Esophagus muscularis mucosa (tissue), 4 donors: ENCODE results near the gene UPB1. TPM values are rescaled to one million over a fixed set of nuclear protein-coding genes. Genes with fewer than 3 reads are reported as not detected.
A peak's percentile ranks its signal among the peaks of the same experiment; 100 is the strongest.
"Not testable (repeated sequence)": the region's sequence is repeated elsewhere in the genome, so short reads cannot be mapped to it uniquely, and the experiment has no call there.

Experiments
- DNase-seq: peaks from one replicate; pipeline ENCODE4 v3.0.0-alpha.2; 2017; ENCODE audit errors: extremely low spot score
- H3K27ac ChIP-seq, 4 donors: fragments of 200-600 bp; sonication (generic); replicated peaks in 1 of 4; 1 replicate in 3 of 4; 2 replicates in 1 of 4; pipeline ENCODE4 v1.5.1; 2016 to 2019; ENCODE audit warnings: mild to moderate bottlenecking in 1 of 4
- H3K27me3 ChIP-seq, 4 donors: fragments of 200-600 bp; sonication (generic); one replicate each; pipeline versions ENCODE4 v1.5.1 to v1.6.0; 2016 to 2019
- H3K36me3 ChIP-seq, 4 donors: fragments of 200-600 bp; sonication (generic); one replicate each; pipeline ENCODE4 v1.5.1; 2016 to 2019
- H3K4me1 ChIP-seq, 4 donors: fragments of 200-600 bp; sonication (generic); one replicate each; pipeline ENCODE4 v1.5.1; 2016 to 2019
- H3K4me3 ChIP-seq, 4 donors: fragments of 200-600 bp; sonication (generic); 1 replicate in 2 of 4; 2 replicates in 2 of 4; pipeline ENCODE4 v1.5.1; 2016 to 2019; ENCODE audit warnings: mild to moderate bottlenecking in 4 of 4, moderate library complexity in 1 of 4
- H3K9me3 ChIP-seq, 4 donors: fragments of 200-600 bp; sonication (generic); 1 replicate in 3 of 4; 2 replicates in 1 of 4; pipeline ENCODE4 v1.5.1; 2016 to 2019
- CTCF ChIP-seq, 3 experiments: fragments of 200-600 bp in 2 of 3; fragments of 450-650 bp in 1 of 3; sonication (generic) in 2 of 3; IDR thresholded peaks; one replicate each; pipeline ENCODE4 v1.5.1; 2017 to 2019; ENCODE audit warnings: antibody characterized with exemption in 3 of 3, mild to moderate bottlenecking in 2 of 3, moderate library complexity in 1 of 3
- EP300 ChIP-seq: sonication (generic); formaldehyde crosslinking; IDR thresholded peaks from one replicate; pipeline ENCODE4 v1.6.1; 2017; ENCODE audit warnings: antibody characterized with exemption
- POLR2A ChIP-seq: fragments of 450-650 bp; IDR thresholded peaks from one replicate; pipeline ENCODE4 v1.6.1; 2017; ENCODE audit warnings: antibody characterized with exemption, moderate library complexity, mild to moderate bottlenecking, low read depth
- POLR2AphosphoS5 ChIP-seq, 2 donors: sonication (generic); formaldehyde crosslinking; IDR thresholded peaks; one replicate each; pipeline ENCODE4 v1.6.1; 2017; ENCODE audit warnings: antibody characterized with exemption in 2 of 2
- WGBS: methylation state at CpG from one replicate; pipeline ENCODE4 v1.1.5; 2018; 5-methylcytosine and 5-hydroxymethylcytosine counted together
- intact Hi-C: fragments of 100-400 bp; cut with DNase I; formaldehyde crosslinking; loops from one replicate; pipeline ENCODE4 v1.15.1; 2023
- total RNA-seq, 4 donors: library from RNA; depleted of rRNA; stranded (reverse); fragments of >200 nt; gene quantifications; one replicate each; pipeline versions ENCODE4 v1.1.0 to v1.2.1, GENCODE V29; 2016

Gene UPB1
- total RNA-seq, 4 donors from 2014 or later: 0.29 to 0.83 (median 0.33) TPM

GRCh38 chr22:24483976-24484545 is 11.1 kb upstream of the UPB1 start:
- H3K36me3 ChIP-seq: no peaks in the 10 kb centered on the region
- H3K4me1 ChIP-seq: peaks cover 9 to 18% (median 15%) of the 10 kb centered on the region in 4 donors
- no peaks in the 10 kb centered on the region for H3K9me3 ChIP-seq
- no peak for DNase-seq
- no peak for TF ChIP-seq POLR2AphosphoS5 (IDR thresholded peaks at IDR 0.05)
- TF ChIP-seq POLR2A: no peak
- TF ChIP-seq CTCF (IDR thresholded peaks at IDR 0.05): no peak
- TF ChIP-seq EP300: no peak
- 81% methylated on average over 5 of the region's 5 CpGs for WGBS
- H3K27me3 ChIP-seq: peaks cover 0 to 3% (median 0%) of the 10 kb centered on the region in 4 donors
- H3K27ac ChIP-seq: no peak overlapping the region
- H3K4me3 ChIP-seq: no peak overlapping the region
- intact Hi-C loops: no loop called here

- no peak overlapping the region for H3K27ac ChIP-seq
- no peak for TF ChIP-seq POLR2AphosphoS5 (IDR thresholded peaks at IDR 0.05)
- no peak for TF ChIP-seq POLR2A
- TF ChIP-seq CTCF (IDR thresholded peaks at IDR 0.05): no peak
- no peak for TF ChIP-seq EP300
- no peak overlapping the region for H3K4me3 ChIP-seq
- no peak for DNase-seq
- peaks cover 0 to 3% (median 0%) of the 10 kb centered on the region in 4 donors for H3K27me3 ChIP-seq
- no peaks in the 10 kb centered on the region for H3K9me3 ChIP-seq
- intact Hi-C loops: no loop called here
- H3K4me1 ChIP-seq: peaks cover 9 to 18% (median 15%) of the 10 kb centered on the region in 4 donors
- H3K36me3 ChIP-seq: no peaks in the 10 kb centered on the region
- WGBS: 96% methylated on average over 4 of the region's 4 CpGs
These were observed 10.0 kb upstream of the UPB1 start for GRCh38 chr22:24485170-24485569.

GRCh38 chr22:24485608-24486007 is 9.5 kb upstream of the UPB1 start:
- DNase-seq: no peak
- Histone ChIP-seq H3K4me3 (no peak overlapping the region), H3K27ac (no peak overlapping the region), H3K9me3 (no peaks in the 10 kb centered on the region), H3K36me3 (no peaks in the 10 kb centered on the region), H3K4me1 (peaks cover 9 to 18% (median 15%) of the 10 kb centered on the region in 4 donors), H3K27me3 (peaks cover 0 to 3% (median 0%) of the 10 kb centered on the region in 4 donors)
- TF ChIP-seq POLR2AphosphoS5 (IDR thresholded peaks at IDR 0.05): no peak
- TF ChIP-seq CTCF (IDR thresholded peaks at IDR 0.05): peak in 2 of 3 experiments; percentile 17 to 20
- intact Hi-C loops: no loop called here
- 60% methylated on average over 3 of the region's 3 CpGs for WGBS

GRCh38 chr22:24486501-24486921 is 8.6 kb upstream of the UPB1 start:
- no peak overlapping the region for H3K27ac ChIP-seq
- TF ChIP-seq POLR2A (no peak), POLR2AphosphoS5 (IDR thresholded peaks at IDR 0.05) (no peak), EP300 (no peak), CTCF (IDR thresholded peaks at IDR 0.05) (no peak)
- peaks cover 9 to 16% (median 15%) of the 10 kb centered on the region in 4 donors for H3K4me1 ChIP-seq
- intact Hi-C loops: no loop called here
- WGBS: 78% methylated on average over 2 of the region's 2 CpGs
- peaks cover 0 to 3% (median 0%) of the 10 kb centered on the region in 4 donors for H3K27me3 ChIP-seq
- no peaks in the 10 kb centered on the region for H3K36me3 ChIP-seq
- H3K4me3 ChIP-seq: no peak overlapping the region
- H3K9me3 ChIP-seq: no peaks in the 10 kb centered on the region
- no peak for DNase-seq

GRCh38 chr22:24489011-24489410 is 6.1 kb upstream of the UPB1 start:
- intact Hi-C loops: no loop called here
- WGBS: 50% methylated on average over 2 of the region's 2 CpGs

GRCh38 chr22:24489434-24489833 is 5.7 kb upstream of the UPB1 start:
- 95% methylated on average over 1 of the region's 1 CpG for WGBS
- H3K4me3 ChIP-seq, H3K36me3 ChIP-seq, DNase-seq, H3K4me1 ChIP-seq, H3K9me3 ChIP-seq, H3K27ac ChIP-seq, intact Hi-C loops: not testable (repeated sequence)
- H3K27me3 ChIP-seq: peaks cover 3 to 14% (median 4%) of the 10 kb centered on the region in 4 donors

More at GRCh38 chr22:24489011-24489410, 6.1 kb upstream of the UPB1 start:
- no peak for DNase-seq
- Histone ChIP-seq H3K4me3 (no peak overlapping the region), H3K36me3 (no peaks in the 10 kb centered on the region), H3K27me3 (peaks cover 0 to 10% (median 2%) of the 10 kb centered on the region in 4 donors), H3K4me1 (peaks cover 0 to under 1% (median under 1%) of the 10 kb centered on the region in 4 donors), H3K27ac (no peak overlapping the region), H3K9me3 (no peaks in the 10 kb centered on the region)
- TF ChIP-seq POLR2A (no peak), POLR2AphosphoS5 (IDR thresholded peaks at IDR 0.05) (no peak), EP300 (no peak), CTCF (IDR thresholded peaks at IDR 0.05) (no peak)
